ENCODE measurements around the gene ZNF354C.

The ZNF354C gene

DNA sequence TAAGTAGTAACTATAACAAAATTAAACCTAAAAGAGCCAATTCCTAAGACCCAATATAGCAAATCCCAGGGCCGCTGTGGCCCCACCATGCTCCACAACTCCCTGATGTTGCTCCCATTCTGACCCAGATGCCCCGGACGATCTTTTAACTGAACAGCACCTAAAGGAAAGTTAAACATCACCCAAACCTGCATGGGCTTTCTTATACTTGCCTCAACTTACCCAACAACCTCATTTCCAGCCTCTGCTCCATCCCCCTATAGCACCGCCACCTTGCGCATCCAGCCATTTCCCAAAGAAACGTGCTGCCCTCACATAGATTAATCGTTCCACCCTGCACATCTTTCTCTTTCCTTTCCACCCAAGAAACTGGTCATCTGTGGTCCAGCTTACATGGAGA, 54.6 kb downstream of the ZNF354C start:
- no peak for DNase-seq

DNA sequence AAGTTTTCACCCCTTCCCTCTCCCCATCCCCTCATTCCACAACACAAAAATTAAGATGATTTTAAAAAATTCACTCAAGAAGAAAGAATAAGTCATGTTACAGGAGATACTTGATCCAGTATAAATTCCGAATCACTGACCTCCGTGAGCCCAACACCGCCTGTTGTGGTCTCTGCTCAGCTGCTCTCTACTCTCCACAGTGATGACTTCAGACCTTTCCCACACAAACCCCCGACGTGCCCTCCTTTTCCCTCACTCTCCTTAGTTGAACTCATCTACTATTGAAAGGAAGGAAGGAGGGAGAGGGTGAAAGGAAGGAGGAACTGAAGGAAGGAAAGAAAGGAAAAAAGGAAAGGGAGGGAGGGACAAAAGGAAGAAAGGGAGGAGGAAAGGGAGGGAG, 55.1 kb downstream of the ZNF354C start:
- no peak for DNase-seq

- DNase-seq = no peak
Measured at GRCh38 chr5:179115845-179116524, 55.8 kb downstream of the ZNF354C start.

DNA sequence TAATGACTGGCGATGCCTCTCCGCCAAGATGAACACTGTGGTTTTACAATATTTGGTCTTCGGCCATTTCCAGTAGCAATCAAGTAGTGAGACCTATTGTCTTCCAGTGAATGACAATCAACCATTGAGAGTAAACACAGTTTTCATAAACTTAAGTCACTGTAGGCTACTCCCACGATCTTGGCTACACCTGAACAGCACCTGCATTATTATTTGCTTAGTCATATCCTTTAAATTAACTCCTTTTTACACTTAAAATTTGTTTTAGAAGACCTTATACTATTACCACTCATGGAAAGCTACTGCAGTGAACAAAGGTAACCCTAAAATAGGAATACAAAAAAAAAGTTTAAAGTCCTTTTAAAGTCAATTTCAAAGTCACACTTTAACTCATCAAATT, 58.2 kb downstream of the ZNF354C start:
- DNase-seq = no peak

DNA sequence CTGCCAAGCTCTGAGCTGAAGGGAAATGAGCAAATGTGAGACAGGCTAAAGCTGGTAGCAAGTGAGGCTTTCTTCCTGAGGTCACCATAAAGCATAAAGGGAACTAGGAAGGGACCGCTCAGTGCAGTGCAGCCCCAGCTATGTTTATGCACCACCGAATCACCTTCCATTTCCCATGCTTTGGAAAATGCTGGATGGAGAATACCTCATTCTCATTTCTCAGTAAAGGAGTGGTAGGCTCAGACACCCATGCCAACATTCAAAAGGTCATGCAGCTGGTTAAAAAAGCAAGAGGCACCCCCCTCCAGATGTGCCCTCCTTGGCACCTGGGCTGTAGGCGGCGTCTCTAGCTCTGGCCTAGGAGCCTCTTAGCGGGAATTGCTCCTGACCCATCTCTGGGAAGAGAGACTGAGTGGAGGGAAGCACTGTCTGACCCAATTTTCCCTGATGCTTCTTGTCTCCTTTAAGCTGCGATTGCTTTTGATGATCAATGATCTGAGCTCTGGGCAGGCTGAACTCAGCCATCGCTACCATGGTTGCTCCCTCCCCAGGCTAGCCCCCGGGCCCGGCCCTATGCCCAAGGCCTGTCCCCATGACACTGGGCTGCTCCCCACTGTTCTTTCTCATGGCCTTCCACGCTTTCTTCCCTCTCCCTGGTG, 58.7 kb downstream of the ZNF354C start:
- no peak for DNase-seq

- DNase-seq = no peak
Measured at GRCh38 chr5:179119415-179120170, 59.4 kb downstream of the ZNF354C start.

GRCh38 chr5:179120421-179120861, 60.3 kb downstream of the ZNF354C start:
- no peak for DNase-seq

- DNase-seq = no peak
Measured at GRCh38 chr5:179120951-179121666, 60.9 kb downstream of the ZNF354C start.

GRCh38 chr5:179121667-179122111, 61.5 kb downstream of the ZNF354C start:
- DNase-seq = no peak

DNA sequence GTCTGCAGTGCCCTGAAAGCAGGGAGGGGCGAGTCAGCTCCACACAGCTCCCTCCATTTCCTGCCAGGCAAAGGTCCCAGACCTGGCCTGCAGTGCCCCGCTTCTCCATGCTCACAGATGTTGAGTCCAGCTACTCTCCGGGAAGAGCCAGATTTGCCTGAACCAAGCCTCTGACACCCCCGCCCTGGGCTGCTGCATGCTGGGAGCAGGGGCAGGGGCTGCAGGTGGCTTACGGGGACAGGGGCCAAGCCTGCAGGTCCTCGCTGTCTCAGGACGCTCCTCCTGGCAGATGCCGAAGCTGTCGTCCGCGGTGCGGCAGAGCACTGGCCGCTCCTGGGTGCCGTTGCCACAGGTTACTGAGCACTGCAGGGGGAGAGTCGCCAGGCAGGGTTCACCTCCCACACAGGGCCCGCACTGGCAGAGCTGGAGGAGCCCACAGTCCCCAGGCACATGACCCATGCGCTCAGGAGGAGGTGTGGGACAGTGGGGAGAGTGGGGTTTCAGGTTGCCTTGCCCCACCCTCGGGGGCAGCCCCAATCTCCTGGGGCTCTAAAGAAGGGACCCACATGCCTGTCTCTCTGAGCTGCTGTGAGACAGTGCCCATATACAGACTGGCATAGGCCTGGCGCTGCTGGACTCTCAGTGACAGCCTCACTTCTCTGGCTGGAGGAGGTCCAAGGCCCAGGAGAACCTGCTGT, 62.4 kb downstream of the ZNF354C start:
- DNase-seq = no peak

DNA sequence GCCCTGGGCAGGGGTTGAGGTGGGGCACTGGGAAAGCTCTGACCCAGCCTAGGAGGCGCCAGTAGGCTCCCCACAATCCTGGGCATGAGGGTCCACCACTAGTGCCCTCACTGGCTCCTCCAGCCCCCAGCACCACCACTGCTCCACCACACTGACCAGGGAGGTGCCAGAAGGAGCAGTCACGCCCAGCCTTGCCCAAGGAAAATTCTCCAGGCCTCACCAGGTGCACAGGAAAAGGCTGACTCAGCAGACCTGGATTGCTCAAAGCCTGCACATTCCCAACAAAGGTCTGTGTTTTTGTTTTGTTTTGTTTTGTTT, 62.9 kb downstream of the ZNF354C start:
- no peak for DNase-seq

GRCh38 chr5:179123491-179124272, 63.5 kb downstream of the ZNF354C start:
- no peak for DNase-seq

DNA sequence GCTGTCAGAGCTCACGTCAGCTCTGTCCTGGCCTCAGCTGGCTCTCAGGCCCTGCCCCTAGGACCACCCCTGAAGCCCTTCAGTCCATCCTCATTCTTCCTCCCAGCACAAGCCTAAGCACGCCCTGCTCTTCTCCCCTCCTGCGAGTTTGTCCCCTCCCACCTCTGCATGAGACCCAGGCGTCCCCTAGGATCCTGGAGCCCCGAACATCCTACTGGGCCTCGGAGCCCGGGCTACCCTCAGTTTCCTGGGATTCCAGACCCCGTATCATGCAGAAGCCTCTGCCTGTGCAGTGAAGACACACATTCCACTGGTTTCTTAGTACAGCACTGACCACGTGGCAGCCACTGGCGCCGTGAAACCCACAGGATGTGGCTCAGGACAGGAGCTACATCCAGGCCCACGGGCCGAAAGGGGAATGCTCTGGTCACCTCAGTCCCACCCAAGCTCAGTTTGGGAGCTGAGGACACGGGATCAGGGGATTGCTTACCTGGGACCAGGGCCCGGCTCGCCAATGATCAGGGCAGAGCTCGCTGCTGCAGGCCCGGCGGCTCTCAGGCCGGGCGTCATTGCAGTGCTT, 64.2 kb downstream of the ZNF354C start:
- no peak for DNase-seq

DNA sequence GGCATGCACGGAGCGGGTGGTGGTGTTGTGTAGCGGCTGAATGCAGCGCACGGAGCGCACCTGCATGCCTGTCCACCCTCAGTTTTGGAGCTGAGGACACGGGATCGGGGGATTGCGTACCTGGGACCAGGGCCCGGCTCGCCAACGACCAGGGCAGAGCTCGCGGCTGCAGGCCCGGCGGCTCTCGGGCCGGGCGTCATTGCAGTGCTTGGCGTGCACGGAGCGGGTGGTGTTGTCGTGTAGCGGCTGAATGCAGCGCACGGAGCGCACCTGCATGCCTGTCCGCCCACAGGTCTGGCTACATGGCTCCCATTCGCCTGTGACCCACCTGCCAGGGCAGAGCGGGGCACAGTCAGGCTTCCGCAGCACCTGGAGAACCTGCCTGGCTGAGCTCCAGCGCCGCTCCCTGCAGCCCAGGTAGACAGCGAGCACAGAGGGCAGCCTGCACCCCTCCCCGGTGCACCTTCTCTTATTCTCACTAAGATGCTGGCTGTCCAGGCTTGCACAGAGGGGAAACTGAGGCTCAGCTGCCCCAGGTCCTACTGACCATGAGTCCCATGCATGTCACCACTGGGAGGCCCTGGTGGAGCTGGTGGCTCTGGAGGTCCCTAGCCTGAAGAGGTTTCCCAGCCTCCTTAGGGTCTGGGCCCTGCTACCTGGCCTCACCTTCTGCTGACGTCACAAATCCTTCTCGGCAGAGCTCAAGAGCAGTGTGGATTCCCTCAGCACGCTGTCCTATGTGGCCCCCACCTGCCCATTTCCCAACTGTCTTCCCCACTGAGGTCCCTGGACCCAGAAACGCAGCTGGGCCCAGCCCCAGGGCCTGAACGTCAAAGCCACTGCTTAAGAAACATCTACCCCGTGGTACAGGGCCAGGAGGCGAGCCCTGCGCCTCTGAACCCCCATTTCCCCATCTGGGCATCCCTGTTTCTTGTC, 64.9 kb downstream of the ZNF354C start:
- DNase-seq = no peak

DNA sequence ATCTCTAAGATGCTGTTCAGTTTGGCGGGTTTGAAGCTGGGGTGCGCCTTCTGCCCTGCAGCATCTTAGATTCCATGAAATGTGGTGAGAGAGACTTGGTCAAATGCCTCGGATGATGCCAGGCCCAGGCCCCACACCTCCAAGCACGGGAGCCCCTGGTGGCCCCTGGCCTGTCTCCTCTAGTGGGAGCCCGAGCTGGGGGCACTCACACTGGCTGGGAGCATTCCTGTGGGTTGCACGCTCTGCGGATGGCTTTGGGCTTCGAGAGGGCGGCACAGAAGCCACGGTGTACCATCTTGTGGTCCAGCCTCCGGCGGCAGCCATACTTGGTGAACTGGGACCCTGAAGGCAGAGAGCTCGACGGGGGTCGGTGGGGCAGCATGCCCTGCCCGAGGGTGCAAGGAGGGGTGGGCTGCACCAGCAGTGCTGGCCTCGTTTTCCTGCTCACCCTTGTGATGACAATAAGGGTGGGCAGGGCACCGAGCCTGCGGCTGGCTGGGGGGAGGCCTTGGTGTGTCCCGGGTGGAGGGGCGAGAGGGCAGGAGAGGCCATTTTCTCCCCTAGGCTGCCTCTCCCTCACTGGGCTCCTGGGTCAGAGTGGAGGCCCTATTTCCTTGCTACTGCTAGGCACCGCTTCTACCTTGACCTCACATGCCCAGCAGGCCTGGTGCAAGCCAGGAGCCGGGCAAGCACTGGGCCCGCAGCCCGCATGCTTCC, 65.8 kb downstream of the ZNF354C start:
- no peak for DNase-seq

GRCh38 chr5:179126506-179126991, 66.4 kb downstream of the ZNF354C start:
- no peak for DNase-seq

DNA sequence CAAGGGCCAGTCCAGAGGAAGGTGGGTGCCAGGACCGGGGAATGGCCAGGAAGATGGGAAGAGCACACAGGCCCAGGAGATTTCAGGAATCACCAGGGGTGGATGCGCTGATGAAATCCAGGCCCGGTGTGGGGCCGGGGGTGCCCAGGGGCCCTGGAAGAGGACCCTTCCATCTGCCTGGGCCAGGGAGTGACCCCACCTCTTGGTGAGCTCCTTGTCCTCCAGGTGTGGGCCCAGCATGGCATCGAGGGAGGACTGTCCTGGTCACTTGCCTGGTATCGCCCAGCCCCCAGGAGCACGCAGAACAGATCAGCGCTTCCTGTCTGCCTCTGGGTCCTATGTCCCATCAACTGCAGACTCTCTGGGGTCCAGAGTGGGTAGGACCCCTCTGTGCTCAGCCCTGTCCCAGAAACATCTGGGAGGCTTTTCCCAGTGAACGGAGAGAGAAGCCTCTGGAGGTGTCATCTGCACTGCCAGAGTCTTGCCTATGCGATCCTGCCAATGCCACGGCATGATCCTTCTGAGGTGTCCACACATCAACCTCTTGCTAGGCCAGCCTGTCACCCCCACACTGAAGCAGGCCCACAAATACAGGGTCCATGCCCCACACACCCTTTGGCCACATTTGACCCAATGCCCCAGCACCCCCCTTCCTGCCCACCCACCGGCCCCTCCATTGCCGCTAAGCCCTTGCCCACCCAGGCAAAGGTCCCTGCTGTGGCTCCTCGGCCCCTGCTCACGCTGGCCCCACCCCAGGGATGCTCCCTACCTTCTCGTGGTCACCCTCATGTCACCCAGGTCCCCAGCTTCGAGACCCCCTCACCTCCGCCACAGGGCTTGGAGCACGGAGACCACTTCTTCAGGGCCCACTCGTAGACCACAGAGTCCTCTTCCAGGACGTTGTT, 67.2 kb downstream of the ZNF354C start:
- DNase-seq = no peak

GRCh38 chr5:179128041-179128365, 67.8 kb downstream of the ZNF354C start:
- DNase-seq = no peak

- no peak for DNase-seq
Measured at GRCh38 chr5:179128976-179129375, 68.8 kb downstream of the ZNF354C start.
